Activated CD4-positive, alpha-beta T cell treated with anti-CD3 and anti-CD28 coated beads, Interleukin-2, amount 50 U/mL, for 24 hours (primary cell): ENCODE results near the gene EPS8L2.

Source experiments
- DNase-seq, 2 donors: peaks; one replicate each; pipeline ENCODE4 v3.0.0-alpha.2; 2020; ENCODE audit warnings: low read depth in 1 of 2, low spot score in 1 of 2

Gene EPS8L2

DNA sequence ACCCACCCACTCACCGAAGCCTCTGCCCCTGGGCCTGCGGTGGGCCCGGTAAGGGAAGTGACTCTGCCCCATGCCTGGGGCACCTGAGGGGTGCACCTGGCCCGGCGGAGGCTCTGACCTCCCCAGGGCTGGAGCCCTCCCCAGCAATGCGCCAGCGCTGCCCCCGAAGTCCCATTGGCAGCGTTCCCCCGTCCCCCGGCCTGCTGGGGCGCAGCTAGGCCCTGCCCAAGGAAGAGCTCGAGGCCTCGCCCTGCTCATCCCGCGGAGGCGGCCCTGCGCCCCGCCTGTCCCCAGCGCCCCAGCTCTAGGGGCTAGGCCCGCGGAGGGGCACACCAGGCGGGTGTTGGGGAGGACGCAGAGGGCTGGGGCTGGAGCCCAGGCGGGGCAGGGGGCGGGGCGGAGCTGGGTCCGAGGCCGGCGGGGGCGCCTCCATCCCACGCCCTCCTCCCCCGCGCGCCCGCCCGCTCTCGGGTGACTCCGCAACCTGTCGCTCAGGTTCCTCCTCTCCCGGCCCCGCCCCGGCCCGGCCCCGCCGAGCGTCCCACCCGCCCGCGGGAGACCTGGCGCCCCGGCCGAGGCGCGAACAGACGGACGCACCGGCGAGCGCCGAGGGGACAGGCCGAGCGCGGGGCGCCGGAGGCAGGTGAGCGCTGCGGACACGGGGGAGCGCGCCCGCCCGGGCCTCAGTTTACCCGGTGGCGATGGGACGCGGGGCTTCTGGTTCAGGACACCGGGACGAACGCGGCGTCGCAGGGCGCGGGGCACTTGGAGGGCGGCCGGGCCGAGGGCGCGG, at the start of gene EPS8L2:
EPS8L2 (plus strand) TSS at position 586 of the 793 bp plus-strand sequence. CDS start 3,177 bp downstream, outside the sequence.
- no peak for DNase-seq

DNA sequence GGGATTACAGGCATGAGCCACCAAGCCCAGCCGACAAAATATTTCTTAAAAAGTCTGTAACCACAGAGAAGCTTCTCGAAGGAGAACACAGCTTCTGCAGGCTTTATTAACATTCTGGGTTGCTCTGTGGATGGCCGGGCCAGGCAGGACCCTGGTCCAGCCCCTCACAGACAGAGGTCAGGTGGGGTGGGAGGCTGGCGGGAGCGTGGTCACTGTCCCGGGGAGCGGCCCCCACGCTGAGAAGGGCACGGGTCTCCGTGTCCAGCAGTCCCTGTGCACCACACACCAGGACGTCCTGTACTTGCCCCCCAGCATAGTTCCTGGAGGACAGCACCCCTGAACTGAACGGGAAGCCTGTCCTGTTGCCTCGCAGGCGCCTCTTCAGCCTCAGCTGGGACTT, 49.6 kb upstream of the EPS8L2 start:
- DNase-seq, result no peak

DNA sequence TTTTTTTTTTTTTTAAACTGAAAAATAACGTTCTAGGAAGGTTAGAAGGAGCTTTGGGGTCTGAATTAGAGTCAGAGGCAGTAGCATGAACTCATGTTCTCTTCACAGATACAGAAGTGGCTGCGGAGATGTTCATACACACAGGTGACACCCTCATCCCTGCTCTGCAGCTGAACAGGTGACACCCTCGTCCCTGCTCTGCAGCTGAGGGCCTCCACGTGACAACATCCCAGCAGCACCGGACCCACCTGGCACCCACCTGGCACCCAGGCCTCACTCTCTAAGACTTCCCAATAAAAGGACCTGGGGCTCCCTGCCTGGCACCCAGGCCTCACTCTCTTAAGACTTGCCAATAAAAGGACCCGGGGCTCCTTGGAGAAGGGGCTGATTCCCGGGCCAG, 49.2 kb upstream of the EPS8L2 start:
- DNase-seq, result no peak

- DNase-seq, result no peak
These were observed 48.3 kb upstream of the EPS8L2 start for GRCh38 chr11:657691-658126.

DNA sequence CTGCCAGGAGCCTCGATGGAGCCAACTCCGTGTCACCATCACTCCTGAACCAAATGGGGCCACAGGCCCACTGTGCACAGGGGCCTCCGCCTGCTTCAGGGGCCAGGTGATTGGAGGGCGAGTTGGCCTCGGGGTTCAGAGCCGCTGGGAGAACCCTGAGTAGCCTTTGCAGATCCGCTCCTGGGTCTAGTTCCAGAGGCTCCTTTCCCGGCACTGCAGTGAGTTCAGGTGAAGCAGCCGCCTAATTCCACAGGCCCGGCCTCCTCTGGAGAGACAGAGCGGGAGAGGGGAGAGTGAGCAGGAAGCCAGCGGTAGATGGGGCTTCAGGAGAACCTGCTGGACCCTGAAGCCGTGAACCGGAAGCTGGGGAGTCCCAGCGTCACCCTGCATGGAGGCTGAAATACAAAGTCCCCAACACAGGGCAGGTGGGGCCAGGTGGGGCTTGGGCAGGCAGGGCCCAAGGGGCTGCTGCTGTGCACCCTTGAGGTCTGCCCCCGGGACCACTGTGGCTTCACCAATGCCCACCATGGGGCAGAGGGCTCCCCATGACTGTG, 46.4 kb upstream of the EPS8L2 start:
- no peak for DNase-seq

DNA sequence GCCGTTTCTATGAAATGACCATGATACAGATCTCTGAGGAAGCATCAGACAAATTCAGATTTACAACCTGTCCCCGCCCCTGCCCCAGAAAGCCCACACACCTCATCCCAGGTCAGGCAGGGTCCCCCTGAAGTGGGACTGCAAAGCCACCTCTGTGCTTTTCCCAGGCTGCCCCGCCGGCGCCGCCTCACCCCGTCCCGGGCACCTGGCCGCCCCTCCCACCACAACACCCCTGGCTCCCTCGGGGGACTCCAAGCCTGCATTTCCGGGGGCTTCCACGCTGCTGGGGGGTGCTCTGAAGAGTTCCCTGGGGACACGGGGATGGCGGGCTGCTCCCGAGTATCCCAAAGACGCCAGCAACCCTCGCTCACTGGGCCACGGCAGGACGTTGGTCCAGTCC, 45.8 kb upstream of the EPS8L2 start:
- no peak for DNase-seq

- DNase-seq, result no peak
These were observed 45.2 kb upstream of the EPS8L2 start for GRCh38 chr11:660681-661444.

GRCh38 chr11:662689-663274, 43.2 kb upstream of the EPS8L2 start:
- no peak for DNase-seq

- no peak for DNase-seq
These were observed 40.8 kb upstream of the EPS8L2 start for GRCh38 chr11:665062-665703.

DNA sequence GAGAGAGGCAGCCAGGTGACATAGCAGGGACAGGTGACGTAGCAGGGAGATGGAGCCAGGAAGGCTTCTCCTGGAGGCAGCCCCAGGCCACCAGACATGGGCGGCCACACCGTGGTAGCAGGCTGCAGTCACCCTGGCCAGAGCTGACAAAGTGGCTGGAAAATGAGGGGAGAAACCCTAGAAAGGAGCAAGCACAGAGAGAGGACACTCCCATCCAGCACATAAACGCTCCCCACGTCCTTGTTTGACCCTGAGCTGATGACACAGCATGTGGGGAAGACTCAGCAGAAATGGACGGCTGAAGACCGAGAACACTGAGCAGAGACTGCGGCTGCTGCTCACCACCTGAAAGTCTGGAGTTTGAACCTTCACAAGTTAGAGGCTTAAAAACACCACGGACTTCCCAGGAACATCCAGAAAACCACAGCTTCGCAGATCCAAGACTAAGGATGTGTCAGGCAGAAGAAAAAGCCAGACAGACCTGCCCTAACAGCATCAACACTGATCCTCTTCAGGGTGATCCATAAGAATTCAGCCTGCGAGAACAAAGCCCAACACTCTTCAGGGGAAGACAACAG, 40.2 kb upstream of the EPS8L2 start:
- DNase-seq, result no peak

DNA sequence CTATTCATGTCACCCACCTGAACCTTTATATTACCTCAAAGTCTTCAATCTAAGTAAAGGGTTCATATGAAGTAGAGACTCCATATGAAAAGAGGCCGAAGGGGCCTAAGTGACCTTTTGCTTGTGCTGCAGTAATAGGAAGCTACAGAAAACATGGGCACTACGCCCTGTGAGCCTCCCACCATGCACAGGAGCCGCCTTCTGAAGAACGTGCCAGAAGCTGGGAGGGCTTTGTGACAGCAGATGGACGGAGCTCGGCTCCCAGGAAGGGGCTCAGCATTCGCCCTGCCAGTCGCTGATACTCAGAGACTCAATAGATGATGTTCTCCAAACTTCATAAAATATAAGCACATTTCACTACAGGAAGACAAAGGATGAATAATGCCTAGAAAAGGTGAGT, 32.2 kb upstream of the EPS8L2 start:
- DNase-seq, result no peak

DNA sequence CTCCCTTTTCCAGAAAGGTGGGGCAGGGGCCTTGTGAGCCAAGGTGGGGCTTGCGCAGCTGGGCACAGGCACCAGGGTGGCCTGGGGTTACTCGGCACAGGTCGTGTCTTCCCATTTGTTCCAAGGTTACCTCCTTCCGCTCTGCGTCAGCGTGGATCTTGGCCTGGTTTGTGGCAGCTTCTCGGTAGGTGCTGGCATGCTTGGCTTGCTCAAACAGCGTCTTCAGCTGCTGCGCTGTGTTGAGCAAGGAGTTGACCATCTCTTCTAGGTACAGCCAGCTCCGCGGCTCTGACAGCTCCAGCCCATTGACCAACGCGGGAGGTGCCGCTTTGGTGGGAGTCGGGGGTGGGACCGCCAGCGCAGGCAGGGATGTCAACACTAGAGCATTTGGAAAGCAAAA, 31.6 kb upstream of the EPS8L2 start:
- DNase-seq, result no peak

GRCh38 chr11:678297-678696, 27.7 kb upstream of the EPS8L2 start:
- no peak for DNase-seq

DNA sequence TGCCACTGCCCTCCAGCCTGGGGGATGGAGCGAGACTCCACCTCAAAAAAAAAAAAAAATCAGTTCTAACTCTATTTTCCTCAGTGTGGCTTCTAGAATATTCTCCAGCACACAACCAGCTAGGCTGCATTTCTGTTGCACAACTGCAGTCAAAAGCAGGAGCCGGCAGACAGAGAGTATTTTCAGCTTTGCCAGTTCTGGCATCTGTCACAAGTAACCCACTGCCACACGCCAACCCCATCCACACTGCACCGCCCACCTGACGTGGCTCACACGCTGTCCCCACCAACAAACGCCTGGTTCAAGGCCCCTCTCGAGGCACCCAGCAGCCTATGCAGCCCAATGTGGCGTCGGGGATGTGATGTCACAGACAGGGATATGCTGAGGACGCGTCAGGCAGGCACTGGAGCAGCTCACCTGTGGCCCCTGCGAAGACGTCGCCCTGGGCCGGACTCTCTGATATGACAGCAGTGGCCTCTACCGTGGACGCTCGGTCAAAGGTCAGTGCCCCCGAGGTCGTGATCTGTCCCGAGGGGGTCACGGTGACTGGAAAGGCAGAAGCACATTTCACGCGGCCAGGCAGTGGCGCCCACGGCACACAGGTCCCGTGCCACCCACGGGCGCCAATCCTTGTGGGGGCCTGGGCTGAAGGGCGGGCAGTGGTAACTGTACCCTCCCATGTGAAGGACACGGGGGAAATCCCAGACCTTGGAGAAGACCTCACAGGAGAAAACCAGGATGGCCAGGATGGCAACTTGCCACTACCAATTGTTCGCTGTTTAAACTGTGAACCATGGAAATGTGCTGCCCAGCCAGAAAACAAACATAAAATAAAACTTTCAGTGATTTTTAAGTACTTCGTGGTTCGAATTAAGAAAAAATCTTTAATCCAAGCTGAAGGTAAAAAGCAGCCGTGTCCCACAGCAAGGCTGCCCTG, 26.5 kb upstream of the EPS8L2 start:
- no peak for DNase-seq

GRCh38 chr11:680476-680875, 25.6 kb upstream of the EPS8L2 start:
- no peak for DNase-seq

- DNase-seq, result no peak
These were observed 25.1 kb upstream of the EPS8L2 start for GRCh38 chr11:680970-681369.

DNA sequence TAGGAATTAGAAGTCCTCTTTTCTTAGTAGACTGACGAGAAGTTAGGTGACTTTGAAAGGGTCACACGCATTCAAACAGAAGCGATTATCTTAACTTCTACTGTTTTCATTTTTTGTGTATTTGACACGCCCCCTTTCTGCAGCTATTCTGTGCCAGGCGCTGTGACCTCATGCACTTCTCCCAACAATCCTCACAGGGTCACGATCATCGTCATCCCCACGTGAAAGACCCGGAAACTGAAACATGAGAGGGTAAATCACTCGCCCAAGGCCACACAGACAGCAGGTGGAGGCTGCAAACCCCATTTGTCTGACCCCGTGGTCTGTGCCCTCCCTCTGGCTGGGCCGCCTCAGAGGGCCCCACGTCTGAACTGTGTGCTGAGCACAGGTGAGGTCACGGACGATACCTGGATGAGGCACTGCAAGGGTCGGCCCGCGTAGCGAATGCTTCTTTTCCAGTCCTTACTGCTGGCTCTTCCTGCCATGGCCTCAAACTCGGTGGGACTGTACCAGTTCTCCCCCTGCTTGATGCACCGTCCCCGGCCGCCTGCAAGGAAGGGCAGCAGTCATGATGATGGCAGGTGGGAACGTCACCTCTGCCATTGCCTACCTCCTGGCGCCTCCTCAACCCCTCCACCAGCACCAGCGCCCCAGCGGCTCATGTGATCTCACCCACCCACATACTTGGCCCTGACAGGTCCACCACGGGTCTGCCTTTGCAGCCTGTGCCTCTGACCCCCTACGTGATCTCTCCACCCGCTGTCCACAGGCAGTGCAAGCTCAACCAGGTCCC, 19.4 kb upstream of the EPS8L2 start:
- DNase-seq, result no peak

DNA sequence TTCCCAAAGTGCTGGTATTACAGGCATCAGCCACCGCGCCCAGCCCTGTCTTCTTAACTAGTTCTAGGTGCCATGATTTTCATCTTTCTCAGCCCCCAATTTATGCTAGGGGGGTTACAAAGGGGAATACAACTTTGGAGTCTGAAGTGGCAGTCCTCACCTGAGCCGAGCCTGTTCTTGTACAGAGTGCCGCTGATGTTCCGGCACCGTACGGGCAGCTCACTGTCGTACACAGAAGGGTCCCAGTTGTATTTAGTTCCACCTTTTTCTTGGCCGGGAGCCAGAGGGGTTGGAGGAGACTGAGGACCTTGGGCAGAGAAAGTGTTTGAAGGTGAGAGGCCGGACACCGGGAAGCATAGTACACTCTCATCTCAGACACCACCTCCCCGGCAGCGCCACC, 18.3 kb upstream of the EPS8L2 start:
- DNase-seq, result no peak

GRCh38 chr11:688681-689080, 17.4 kb upstream of the EPS8L2 start:
- DNase-seq, result no peak
